Nucleus accumbens (tissue), 56 donors: ENCODE measurements around the gene ELK3.

Source experiments
- DNase-seq, 56 donors: peaks; one replicate each; lab custom pipeline; 2025; lab: John Stamatoyannopoulos, UW

ELK3 gene

GRCh38 chr12:96248136-96248931 is 54.2 kb downstream of the ELK3 start:
- DNase-seq: peak in 27 of 56 donors; percentile 15 to 67 (median 38)

GRCh38 chr12:96249196-96250118 is 55.3 kb downstream of the ELK3 start:
- peak in 1 of 56 donors; percentile 22 for DNase-seq

DNA sequence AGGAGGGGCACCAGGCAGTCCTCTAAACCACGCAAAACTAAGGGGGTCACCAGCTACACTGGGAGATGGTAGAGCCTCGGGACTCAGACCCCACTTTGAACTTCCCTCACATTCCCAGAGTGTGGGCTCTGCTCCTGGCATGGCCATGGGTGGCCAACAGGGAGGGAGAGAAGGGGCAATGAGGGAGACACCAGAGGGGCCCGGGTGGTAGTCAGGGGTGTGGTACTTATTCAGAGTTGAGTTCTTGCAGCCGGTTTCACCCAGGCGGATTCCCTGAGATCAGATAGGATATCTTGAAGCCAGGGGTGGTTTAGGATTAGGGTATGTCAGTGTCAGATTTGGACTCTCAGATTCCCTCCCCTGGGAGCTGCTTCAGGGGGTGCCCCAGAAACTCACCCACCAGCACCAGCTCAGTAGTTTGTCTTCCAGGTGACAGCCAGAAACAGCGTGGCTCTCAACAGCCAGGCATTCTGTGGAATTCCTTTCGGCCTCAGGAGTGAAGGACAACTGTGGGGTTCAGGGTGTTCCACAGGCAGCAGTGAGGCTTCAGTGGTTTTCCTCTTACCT is 56.0 kb downstream of the ELK3 start:
- no peak for DNase-seq

DNA sequence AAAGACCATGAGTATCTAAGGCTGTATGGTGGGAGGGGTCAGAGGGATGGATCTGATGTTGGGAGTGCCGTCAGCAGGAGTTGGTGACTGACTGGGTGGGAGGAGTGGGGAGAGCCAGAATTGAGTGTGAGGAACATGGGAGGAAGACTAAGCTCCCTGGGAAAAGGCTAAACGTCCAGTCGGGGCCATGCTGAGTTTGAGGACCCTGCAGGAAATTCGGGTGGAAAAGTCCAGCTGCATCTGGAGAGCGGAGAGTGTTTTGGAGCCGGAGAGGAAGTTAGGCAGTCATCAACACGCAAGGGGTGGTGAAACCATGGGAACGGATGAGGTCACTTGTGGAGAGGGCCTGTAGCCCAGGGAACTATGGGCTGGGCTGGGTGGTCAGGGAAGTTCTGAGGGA is 60.9 kb downstream of the ELK3 start:
- no peak for DNase-seq

GRCh38 chr12:96256672-96257361 is 62.6 kb downstream of the ELK3 start:
- no peak for DNase-seq

DNA sequence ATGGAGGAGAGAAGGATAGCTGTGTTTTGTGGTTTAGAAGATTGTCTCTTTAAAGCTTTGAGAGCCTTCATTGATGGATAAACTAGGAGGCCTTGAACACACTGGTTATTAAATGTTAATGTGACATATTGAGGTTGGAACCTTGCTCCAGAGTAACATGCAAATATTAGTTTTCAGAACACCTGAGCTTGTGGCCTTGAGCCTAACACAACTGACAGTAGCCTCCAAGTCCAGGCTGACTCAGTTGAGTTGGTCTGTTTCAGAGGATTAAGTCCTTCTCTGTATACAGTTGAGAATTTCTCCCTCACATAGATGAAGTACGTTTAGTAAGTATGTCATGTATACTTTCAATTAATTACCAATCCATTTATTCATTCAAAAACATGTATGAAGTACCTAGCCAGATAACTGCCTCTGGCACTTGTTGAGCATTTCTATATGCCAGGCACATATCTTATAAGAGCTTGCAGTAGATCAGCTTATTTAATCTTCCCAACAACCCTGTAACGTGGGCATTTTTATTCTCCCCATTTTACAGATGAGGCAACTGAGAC is 63.5 kb downstream of the ELK3 start:
- DNase-seq: no peak

DNA sequence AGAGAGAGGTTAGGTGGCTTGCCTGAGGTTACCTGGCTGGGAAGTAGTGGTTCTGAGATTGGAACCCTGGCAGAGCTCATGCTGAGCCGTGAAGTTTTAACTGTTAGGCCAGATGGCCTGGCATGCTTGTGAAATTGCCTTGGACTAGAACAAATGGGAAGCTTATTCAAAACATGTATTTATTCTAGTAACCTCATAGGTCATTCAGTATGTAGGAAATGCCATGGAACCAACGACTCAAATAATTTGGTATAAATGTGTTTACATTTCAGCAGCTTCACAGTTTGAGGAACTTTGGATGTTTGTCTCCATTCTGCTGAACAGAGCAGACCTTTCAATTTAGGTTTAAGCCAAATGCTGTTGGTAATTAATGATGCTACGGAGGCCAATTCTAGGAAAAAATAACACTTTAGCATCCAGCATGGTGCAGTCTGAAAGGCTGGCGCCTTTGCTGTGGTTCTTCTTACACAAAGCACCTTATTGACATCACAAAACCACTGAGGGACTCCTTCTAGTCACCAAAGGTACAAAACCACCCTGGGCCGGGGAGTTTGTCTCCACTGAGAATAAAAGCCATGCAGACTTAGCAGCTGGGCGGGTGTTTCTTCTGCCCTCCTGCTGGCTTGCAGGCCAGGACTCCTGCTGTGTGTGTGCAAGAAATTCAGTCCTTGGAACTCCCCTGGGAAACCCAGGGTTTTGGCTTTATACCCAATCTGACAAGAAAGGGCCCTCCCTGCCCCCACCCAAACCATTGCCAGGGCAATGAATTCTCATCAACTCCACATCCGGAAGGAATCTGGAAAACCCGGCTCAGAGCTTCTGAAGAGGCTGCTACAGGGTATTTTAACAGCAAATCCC is 64.2 kb downstream of the ELK3 start:
- peak in 18 of 56 donors; percentile 16 to 69 (median 40) for DNase-seq

GRCh38 chr12:96260231-96260630 is 66.1 kb downstream of the ELK3 start:
- no peak for DNase-seq

DNA sequence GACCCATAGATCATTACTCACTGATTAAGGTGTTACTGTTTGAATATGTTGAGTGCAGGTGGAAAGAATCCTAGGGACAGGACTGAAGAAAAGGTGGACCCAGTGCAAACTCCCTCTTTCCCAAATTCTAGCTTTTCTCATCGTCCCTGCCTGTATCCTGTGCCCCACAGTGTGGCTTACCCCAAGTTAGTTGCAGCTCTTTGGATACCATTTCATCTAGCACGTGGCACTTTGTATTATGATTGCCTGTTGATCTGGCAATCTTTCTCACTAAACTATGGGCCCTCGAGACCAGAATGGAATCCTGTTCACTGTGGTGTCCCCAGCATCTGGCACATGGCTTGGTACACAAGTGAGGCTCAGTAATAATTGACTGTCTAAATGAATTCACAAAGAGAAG is 66.5 kb downstream of the ELK3 start:
- DNase-seq: no peak

DNA sequence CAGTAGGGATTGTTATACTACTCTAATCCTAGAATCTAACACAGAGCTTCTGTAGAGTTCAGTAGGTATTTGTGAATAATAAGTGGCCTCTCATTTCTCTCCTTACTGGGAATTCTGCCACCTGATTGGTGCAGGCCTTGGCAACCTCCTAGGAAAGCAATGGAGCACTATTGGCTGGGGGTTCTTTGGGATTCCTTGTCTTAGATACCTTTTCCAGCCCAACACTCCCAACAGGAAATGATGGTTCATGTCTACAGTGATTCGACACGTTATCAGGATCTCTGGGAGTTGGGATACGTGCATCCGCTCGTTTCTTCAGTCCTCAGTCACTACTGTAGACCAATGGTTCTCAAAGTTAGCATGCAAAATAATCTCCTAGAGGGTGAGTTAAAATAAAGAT is 67.4 kb downstream of the ELK3 start:
- no peak for DNase-seq

DNA sequence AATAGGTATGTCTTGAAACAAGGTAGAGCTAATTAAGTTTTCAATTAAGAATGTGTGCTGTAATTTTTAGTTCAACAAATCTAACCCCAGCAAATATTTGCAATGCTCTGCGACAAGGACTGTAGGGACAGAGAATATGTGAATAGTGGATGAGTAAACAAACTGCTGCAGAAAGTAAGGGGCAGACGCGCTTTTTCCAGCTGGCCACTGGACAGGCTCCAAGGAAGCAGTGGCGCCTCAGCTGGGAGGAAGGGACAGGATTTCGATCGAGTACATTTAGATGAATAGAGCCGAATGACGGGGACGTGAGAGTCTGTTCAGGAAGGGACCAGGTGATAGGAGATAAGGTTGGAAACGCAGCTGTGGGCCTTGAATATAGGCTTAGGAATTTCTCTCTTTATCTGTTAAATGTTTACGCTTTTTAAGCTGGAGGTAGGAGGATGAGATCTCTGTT is 69.3 kb downstream of the ELK3 start:
- peak in 10 of 56 donors; percentile 12 to 33 (median 16) for DNase-seq

DNA sequence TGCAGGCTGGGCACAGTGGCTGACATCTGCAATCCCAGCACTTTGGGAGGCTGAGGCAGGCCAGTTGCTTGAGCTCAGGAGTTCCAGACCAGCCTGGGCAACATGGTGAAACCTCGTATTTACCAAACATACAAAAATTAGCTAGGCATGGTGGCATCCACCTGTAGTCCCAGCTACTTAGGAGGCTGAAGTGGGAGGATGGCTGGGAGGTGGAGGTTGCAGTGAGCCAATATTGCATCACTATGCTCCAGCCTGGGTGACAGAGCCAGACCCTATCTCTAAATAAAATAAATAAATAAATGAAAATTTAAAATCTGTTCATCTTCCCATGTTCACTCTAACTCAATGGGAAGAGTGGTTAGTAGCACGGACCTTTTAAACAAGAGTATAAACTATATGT is 71.2 kb downstream of the ELK3 start:
- DNase-seq: no peak

DNA sequence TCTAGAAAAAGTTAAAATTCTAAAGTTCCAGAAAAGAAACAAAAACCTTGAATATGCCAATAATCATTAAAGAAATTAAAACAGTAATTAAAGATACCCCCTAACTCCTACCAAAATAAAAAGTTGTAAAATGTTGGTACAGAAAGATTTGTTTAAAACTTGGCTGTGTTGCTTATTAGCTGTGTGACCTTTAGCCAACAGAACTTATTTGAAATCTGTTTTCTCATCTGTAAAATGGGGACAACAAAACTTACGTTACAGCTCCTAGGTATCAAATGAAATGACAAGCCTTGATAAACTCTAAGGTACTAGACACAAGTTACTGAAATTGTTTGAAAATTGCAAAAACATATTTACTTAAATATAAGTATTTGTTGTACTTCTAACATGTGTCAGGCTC is 71.7 kb downstream of the ELK3 start:
- DNase-seq: no peak

DNA sequence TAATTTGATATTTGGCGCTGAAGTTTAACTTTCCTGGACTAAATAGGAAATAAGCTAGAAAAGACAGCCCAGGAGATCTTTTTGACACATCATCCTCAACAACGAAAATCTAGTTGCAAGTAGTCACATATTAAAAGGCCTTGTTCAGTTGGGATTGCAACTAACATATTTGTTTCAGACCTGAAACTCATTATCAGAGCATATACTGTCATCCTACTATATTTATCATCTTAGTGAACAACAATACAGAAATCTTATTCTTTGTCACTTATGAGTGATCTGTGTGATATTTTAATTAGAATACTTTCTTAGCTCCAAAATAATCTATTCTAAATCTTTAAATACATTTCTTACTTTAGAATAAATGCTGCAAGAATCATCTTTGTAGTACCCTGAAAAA is 72.1 kb downstream of the ELK3 start:
- DNase-seq: no peak

GRCh38 chr12:96271469-96272199 is 77.5 kb downstream of the ELK3 start:
- DNase-seq: no peak

DNA sequence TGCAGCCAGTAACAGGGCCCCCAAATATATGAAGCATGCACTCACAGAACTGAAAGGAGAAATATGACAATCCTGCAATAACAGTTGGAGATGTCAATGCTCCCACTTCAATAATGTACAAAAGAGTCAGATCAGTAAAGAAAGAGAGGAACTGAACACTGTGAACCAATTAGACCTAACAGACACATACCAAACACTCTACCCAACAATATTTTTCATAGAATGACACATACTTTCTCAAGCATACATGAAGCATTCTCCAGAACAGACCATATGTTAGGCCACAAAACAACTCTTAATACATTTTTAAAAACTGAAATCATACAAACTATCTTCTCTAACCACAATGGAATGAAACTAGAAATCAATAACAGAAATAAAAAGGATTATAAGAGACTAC is 80.2 kb downstream of the ELK3 start:
- DNase-seq: no peak

DNA sequence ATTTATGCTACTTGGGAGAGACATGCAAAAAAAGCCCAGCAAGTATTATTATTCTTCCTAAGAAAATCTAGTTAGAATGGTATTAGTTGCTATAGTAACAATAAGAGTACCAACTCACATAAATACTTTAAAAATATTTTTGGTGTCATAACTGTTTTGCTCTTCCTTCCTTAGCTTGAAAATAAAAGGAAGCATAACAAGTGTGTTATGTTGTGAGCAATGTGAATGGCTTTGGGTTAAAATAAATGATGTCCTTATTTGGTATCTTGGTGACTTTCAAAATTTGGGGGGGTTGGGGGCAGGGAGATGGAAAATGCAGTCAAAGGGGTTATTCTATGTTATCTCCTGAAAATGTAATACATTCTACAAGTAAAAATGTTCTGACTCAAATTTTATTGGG is 91.0 kb downstream of the ELK3 start:
- DNase-seq: no peak

GRCh38 chr12:96289067-96289466 is 94.9 kb downstream of the ELK3 start:
- no peak for DNase-seq

DNA sequence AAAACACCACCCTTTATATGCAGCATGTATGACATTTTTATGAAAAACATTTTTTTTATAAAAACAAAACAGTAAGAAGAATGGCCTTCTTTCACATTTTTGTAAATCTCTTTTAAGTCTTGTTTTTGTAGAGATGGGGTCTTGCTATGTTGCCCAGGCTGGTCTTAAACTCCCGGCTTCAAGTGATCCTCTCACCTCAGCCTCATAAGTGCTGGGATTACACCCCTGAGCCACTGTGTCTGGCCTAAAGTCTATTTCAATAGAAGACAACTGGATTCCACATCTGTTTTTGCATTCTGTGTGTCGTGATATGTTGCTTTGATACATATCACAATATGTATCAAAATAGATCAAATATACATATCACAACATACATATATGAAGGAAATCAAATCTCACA is 98.9 kb downstream of the ELK3 start:
- DNase-seq: no peak
